ENCODE results near the gene COA1.

The COA1 gene

GRCh38 chr7:43750016-43750887 lies 20.9 kb upstream of the COA1 start:
- DNase-seq (ENCODE audit: low read depth): no peak
- no peak for TF ChIP-seq CTCF (conservative IDR thresholded peaks at IDR 0.05; ENCODE audit: low read depth, low read length)

GRCh38 chr7:43749383-43749940 lies 20.1 kb upstream of the COA1 start:
- no peak for TF ChIP-seq CTCF (conservative IDR thresholded peaks at IDR 0.05; ENCODE audit: low read depth, low read length)
- no peak for DNase-seq (ENCODE audit: low read depth)
- no peak overlapping the region for H3K4me3 ChIP-seq (ENCODE audit: low read length)

More at GRCh38 chr7:43750016-43750887, 20.9 kb upstream of the COA1 start:
- H3K4me3 ChIP-seq (ENCODE audit: low read length): no peak overlapping the region

GRCh38 chr7:43747328-43748105 lies 18.2 kb upstream of the COA1 start:
- no peak for DNase-seq (ENCODE audit: low read depth)
- no peak overlapping the region for H3K4me3 ChIP-seq (ENCODE audit: low read length)
- TF ChIP-seq CTCF (conservative IDR thresholded peaks at IDR 0.05; ENCODE audit: low read depth, low read length): no peak

- TF ChIP-seq CTCF (conservative IDR thresholded peaks at IDR 0.05; ENCODE audit: low read depth, low read length): no peak
- H3K4me3 ChIP-seq (ENCODE audit: low read length): no peak overlapping the region
- no peak for DNase-seq (ENCODE audit: low read depth)
Measured at GRCh38 chr7:43742692-43743091, 13.4 kb upstream of the COA1 start.

GRCh38 chr7:43737467-43738127 lies 8.3 kb upstream of the COA1 start:
- TF ChIP-seq CTCF (conservative IDR thresholded peaks at IDR 0.05; ENCODE audit: low read depth, low read length): no peak
- no peak overlapping the region for H3K4me3 ChIP-seq (ENCODE audit: low read length)
- no peak for DNase-seq (ENCODE audit: low read depth)

- no peak for TF ChIP-seq CTCF (conservative IDR thresholded peaks at IDR 0.05; ENCODE audit: low read depth, low read length)
- DNase-seq (ENCODE audit: low read depth): no peak
Measured at GRCh38 chr7:43735802-43736603, 6.7 kb upstream of the COA1 start.

More at GRCh38 chr7:43735802-43736603, 6.7 kb upstream of the COA1 start:
- H3K4me3 ChIP-seq (ENCODE audit: low read length): no peak overlapping the region

Data from retinal pigment epithelial cell (primary cell).